A549 (cell line): ENCODE measurements around the gene EPHB4. TPM values are rescaled to one million over a fixed set of nuclear protein-coding genes. Genes with fewer than 3 reads are reported as not detected.

Source experiments
- ATAC-seq, 2 experiments: fragments of 200-7000 bp in 1 of 2; fragments of >200 bp in 1 of 2; cut with Nextera tagmentation in 1 of 2; cut with Tn5 transposase in 1 of 2; 3 replicates each; pipeline versions ENCODE4 v1.8.0 to v1.9.1; 2018 to 2020; ENCODE audit warnings: mild to moderate bottlenecking in 1 of 2, moderate library complexity in 1 of 2
- CTCF ChIA-PET: fragments of 300-600 bp; sonication (Branson Sonifier 250); formaldehyde crosslinking; extraction: SDS; loops from one replicate; lab custom pipeline; 2021; ENCODE audit warnings: antibody characterized with exemption, inconsistent platforms; lab: Yijun Ruan, JAX
- POLR2A ChIA-PET: fragments of 350-600 bp; formaldehyde crosslinking; extraction: SDS; loops from one replicate; lab custom pipeline; 2021; ENCODE audit warnings: antibody characterized with exemption, inconsistent platforms; lab: Yijun Ruan, JAX
- DNase-seq, 2 experiments: peaks; one replicate each; pipeline versions ENCODE4 v3.0.0 to v3.0.0-alpha.2; 2011 to 2016; ENCODE audit warnings: low read depth in 1 of 2, low spot score in 1 of 2
- FAIRE-seq: peaks from 2 replicates; lab custom pipeline; 2011; peaks lifted over from hg19 to GRCh38; lab: Jason Lieb, UNC
- H3K27ac ChIP-seq, 2 experiments: fragments of >200 bp; sonication (Bioruptor Twin); formaldehyde crosslinking; 3 replicates each; pipeline ENCODE4 v1.5.1; 2016 to 2017
- H3K4me1 ChIP-seq: fragments of >200 bp; sonication (Bioruptor Twin); formaldehyde crosslinking; 3 replicates; pipeline ENCODE4 v1.6.1; 2016
- H3K4me2 ChIP-seq: fragments of >200 bp; sonication (Bioruptor Twin); formaldehyde crosslinking; 3 replicates; pipeline ENCODE4 v1.6.1; 2016
- H3K4me3 ChIP-seq: fragments of >200 bp; sonication (Bioruptor Twin); formaldehyde crosslinking; 3 replicates; pipeline ENCODE4 v1.5.1; 2016
- H3K9me3 ChIP-seq: fragments of >200 bp; sonication (Bioruptor Twin); formaldehyde crosslinking; 3 replicates; pipeline ENCODE4 v1.6.1; 2016
- CBX2 ChIP-seq: fragments of 200-600 bp; sonication (generic); IDR thresholded peaks from 2 replicates; pipeline ENCODE4 v1.6.1; 2016; ENCODE audit warnings: low read depth, mild to moderate bottlenecking, borderline replicate concordance
- CEBPB ChIP-seq, 2 experiments: fragments of >200 bp in 1 of 2; sonication (Bioruptor Twin) in 1 of 2; formaldehyde crosslinking in 1 of 2; IDR thresholded peaks; 2 replicates each; pipeline ENCODE4 v1.6.1; 2012 to 2016
- CHD4 ChIP-seq: fragments of 200-600 bp; sonication (generic); IDR thresholded peaks from 2 replicates; pipeline ENCODE4 v1.6.1; 2016; ENCODE audit warnings: antibody characterized with exemption, mild to moderate bottlenecking, borderline replicate concordance
- ESRRA ChIP-seq: fragments of 150-350 bp; IDR thresholded peaks from 2 replicates; pipeline ENCODE4 v1.6.1; 2014; ENCODE audit warnings: mild to moderate bottlenecking, low read length, borderline replicate concordance
- HDAC2 ChIP-seq: fragments of 200-600 bp; sonication (generic); IDR thresholded peaks from 2 replicates; pipeline ENCODE4 v1.6.1; 2016
- HEYL ChIP-seq: fragments of 250-450 bp; sonication (Bioruptor Pico); IDR thresholded peaks from 2 replicates; pipeline ENCODE4 v1.8.0; 2021; ENCODE audit warnings: mild to moderate bottlenecking, moderate library complexity
- HOXA7 ChIP-seq: fragments of 250-450 bp; sonication (Bioruptor Pico); IDR thresholded peaks from 2 replicates; pipeline ENCODE4 v1.5.0; 2020; ENCODE audit warnings: mild to moderate bottlenecking, moderate library complexity
- HOXB13 ChIP-seq: fragments of 250-450 bp; sonication (Bioruptor Pico); IDR thresholded peaks from 2 replicates; pipeline ENCODE4 v1.5.0; 2020; ENCODE audit warnings: low read depth, mild to moderate bottlenecking, moderate library complexity
- JUN ChIP-seq, 2 experiments: fragments of >200 bp; sonication (Bioruptor Twin); formaldehyde crosslinking; IDR thresholded peaks; 2 replicates in 1 of 2; 3 replicates in 1 of 2; pipeline ENCODE4 v1.6.1; 2016 to 2017
- KDM1A ChIP-seq: fragments of 200-600 bp; sonication (generic); IDR thresholded peaks from 2 replicates; pipeline ENCODE4 v1.6.1; 2016; ENCODE audit warnings: low read depth, mild to moderate bottlenecking
- KDM5A ChIP-seq: fragments of 200-600 bp; sonication (generic); IDR thresholded peaks from 2 replicates; pipeline ENCODE4 v1.6.1; 2016; ENCODE audit warnings: antibody characterized with exemption, mild to moderate bottlenecking
- MAZ ChIP-seq: fragments of 150-350 bp; IDR thresholded peaks from 2 replicates; pipeline ENCODE4 v1.6.1; 2014; ENCODE audit warnings: antibody characterized with exemption, low read depth, low read length, borderline replicate concordance
- MYC ChIP-seq: IDR thresholded peaks from 2 replicates; pipeline ENCODE4 v1.6.1; 2012; ENCODE audit warnings: mild to moderate bottlenecking, inconsistent platforms, low read length, improper control_type of control experiment, borderline replicate concordance
- NPAS2 ChIP-seq: fragments of 250-450 bp; sonication (Bioruptor Pico); IDR thresholded peaks from 2 replicates; pipeline ENCODE4 v1.8.0; 2022; ENCODE audit warnings: mild to moderate bottlenecking, moderate library complexity, borderline replicate concordance
- RAD21 ChIP-seq, 2 experiments: fragments of >200 bp in 1 of 2; sonication (Bioruptor Twin) in 1 of 2; formaldehyde crosslinking in 1 of 2; IDR thresholded peaks in 1 of 2; conservative IDR thresholded peaks in 1 of 2; 2 replicates in 1 of 2; 3 replicates in 1 of 2; pipeline ENCODE4 v1.6.1; 2012 to 2018; ENCODE audit warnings: inconsistent platforms in 1 of 2
- RFX5 ChIP-seq: fragments of 450-650 bp; IDR thresholded peaks from 2 replicates; pipeline ENCODE4 v1.7.1; 2014; ENCODE audit warnings: antibody characterized with exemption, mild to moderate bottlenecking, moderate library complexity
- SREBF2 ChIP-seq: fragments of 450-650 bp; IDR thresholded peaks from 2 replicates; pipeline ENCODE4 v1.6.1; 2014; ENCODE audit warnings: mild to moderate bottlenecking, moderate library complexity
- ZFP36 ChIP-seq: fragments of 450-650 bp; IDR thresholded peaks from 2 replicates; pipeline ENCODE4 v1.6.1; 2014; ENCODE audit warnings: borderline replicate concordance; ENCODE audit not compliant: partially characterized antibody
- ZSCAN20 ChIP-seq: fragments of 250-450 bp; sonication (Bioruptor Pico); IDR thresholded peaks from 2 replicates; pipeline ENCODE4 v1.8.0; 2022; ENCODE audit warnings: mild to moderate bottlenecking, moderate library complexity
- WGBS: methylation state at CpG from one replicate; pipeline ENCODE4 v1.1.6; 2017; ENCODE audit errors: missing lambda C conversion rate; 5-methylcytosine and 5-hydroxymethylcytosine counted together
- polyA plus RNA-seq, 4 experiments: library from polyadenylated mRNA; depleted of rRNA in 3 of 4; stranded (reverse); fragments of >200 nt; fragmentation: RNase III in 1 of 4; extraction: RNeasy Plus Mini Kit Qiagen cat#74134 plus additional on column Dnase treatment in 1 of 4; gene quantifications; 2 replicates in 3 of 4; 3 replicates in 1 of 4; pipeline ENCODE4 v1.2.3, GENCODE V29; 2011 to 2017
- TF ChIP-seq, protein P1 (sequence below): fragments of >200 bp; sonication (Bioruptor Twin); formaldehyde crosslinking; IDR thresholded peaks from 3 replicates; pipeline ENCODE4 v1.5.1; 2016
- TF ChIP-seq, protein P2 (sequence below): IDR thresholded peaks from 2 replicates; pipeline ENCODE4 v1.6.1; 2012
- TF ChIP-seq, protein P3 (sequence below): IDR thresholded peaks from 2 replicates; pipeline ENCODE4 v1.6.1; 2012; ENCODE audit warnings: low read depth, borderline replicate concordance

EPHB4 gene
- polyA plus RNA-seq, 2 of the 4 experiments (the other 2 are of a cell fraction) = 30.4 to 40.5 TPM

DNA sequence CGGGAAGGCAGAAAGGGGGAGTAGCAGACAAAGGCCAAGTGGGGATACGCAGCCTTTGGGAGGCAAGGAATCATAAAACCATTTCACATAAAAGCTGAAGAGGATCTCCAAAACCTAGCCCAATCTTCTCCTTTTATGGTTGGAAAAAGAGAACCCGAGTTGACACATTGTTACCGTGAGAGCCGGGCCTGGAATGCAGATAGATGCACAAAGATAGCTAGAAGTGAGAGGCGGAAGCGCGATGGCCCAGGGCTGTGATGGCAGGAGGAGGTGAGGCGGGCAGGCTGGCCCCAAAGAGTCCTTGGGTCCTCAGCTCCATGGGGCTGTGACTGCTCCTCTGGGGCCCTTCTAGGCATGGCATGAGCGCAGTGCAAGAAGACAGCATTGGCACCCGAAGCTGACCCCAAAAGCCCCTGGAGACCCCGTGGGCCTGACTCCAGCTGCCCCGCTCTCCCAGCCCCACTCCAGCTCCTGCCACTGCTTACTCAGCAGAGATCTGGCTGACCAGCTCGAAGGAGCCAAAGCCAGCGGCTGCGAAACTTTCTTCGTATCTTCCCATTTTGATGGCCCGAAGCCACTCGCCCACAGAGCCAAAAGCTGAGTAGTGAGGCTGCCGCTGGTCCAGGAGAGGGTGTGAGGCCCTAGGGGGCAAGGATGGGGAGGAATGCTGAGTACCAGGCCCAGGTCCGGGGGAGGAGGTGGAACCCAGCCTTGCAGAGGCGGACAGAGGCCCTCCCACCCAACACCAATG lies 22.5 kb downstream of the EPHB4 start:
- H3K4me2 ChIP-seq = no peak overlapping the region
- no peak for TF ChIP-seq ZSCAN20 (CRISPR knock-in tag)
- WGBS = 96% methylated on average over 20 of the region's 22 CpGs
- H3K9me3 ChIP-seq = no peaks in the 10 kb centered on the region
- FAIRE-seq = no peak
- DNase-seq = no peak
- POLR2A ChIA-PET = no interaction called here
- no peak for ATAC-seq
- H3K4me3 ChIP-seq = no peak overlapping the region
- H3K4me1 ChIP-seq = peaks cover 43% of the 10 kb centered on the region
- H3K27ac ChIP-seq = 0 out of 6 replicates have a peak overlapping the region, but pooled peaks of 1 of the 2 experiments have one; percentile 26
- CTCF ChIA-PET = interaction anchor here (0.7 to 16.8 kb wide), 7 partner anchors 9 to 128 kb away, joined by 3 to 317 read pairs (median 4); partner anchors contain the start of genes EPHB4, EPO, POP7 and SLC12A9

DNA sequence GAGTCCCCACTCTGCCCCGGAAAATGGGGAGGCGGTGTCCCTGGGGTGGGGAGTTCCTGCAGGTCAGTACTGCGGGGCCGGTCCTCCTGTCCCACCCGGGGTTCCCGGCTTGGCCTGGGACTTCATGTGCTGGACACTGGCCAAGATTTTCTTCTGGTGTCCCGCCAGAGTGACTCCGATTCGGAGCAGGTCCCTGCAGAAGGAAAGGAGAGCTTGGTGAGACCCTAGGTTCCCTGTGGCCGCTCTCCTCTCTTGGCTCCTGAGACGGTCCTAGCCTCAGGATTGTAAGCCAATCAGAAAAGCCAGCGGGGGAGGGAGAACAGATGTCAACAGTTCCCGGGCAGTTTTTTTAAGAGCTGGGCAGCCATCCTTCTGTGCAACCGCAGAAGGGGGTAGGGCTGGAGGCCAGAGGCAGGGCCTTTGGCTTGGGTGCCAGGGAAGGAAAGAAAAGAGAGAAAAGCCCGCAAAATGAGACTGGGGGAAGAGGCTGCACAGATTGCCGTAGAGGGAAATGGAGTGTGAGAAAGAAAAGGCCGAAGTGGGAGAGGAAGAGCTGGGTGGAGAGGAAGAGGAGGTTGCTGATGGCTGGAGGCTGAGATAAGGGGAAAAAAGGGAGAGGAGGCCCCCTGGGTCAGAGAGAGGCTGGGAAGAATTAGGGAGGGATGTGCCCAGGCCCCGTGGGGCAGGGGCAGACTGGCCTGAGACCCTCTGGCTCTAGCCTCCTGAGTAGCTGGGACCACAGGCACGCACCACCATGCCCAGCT lies 23.7 kb downstream of the EPHB4 start:
- ATAC-seq (peak; percentile 35 to 74; a peak in 4 of 6 replicates), FAIRE-seq (no peak)
- ChIA-PET POLR2A (interaction anchor here (0.7 to 3.3 kb wide), 4 partner anchors 24 to 375 kb away, joined by 3 to 26 read pairs (median 3); partner anchors contain the start of genes EPHB4, SLC12A9, UFSP1 and ZCWPW1), CTCF (interaction anchor here (0.7 to 16.8 kb wide), 9 partner anchors 8 to 99 kb away, joined by 3 to 317 read pairs (median 6); partner anchors contain the start of genes EPHB4, EPO, POP7 and SLC12A9)
- no peak overlapping the region for H3K4me3 ChIP-seq
- no peaks in the 10 kb centered on the region for H3K9me3 ChIP-seq
- WGBS = 46% methylated on average over 15 of the region's 19 CpGs
- H3K27ac ChIP-seq = peak overlapping the region; percentile 83 to 95
- TF ChIP-seq, protein P1, sequence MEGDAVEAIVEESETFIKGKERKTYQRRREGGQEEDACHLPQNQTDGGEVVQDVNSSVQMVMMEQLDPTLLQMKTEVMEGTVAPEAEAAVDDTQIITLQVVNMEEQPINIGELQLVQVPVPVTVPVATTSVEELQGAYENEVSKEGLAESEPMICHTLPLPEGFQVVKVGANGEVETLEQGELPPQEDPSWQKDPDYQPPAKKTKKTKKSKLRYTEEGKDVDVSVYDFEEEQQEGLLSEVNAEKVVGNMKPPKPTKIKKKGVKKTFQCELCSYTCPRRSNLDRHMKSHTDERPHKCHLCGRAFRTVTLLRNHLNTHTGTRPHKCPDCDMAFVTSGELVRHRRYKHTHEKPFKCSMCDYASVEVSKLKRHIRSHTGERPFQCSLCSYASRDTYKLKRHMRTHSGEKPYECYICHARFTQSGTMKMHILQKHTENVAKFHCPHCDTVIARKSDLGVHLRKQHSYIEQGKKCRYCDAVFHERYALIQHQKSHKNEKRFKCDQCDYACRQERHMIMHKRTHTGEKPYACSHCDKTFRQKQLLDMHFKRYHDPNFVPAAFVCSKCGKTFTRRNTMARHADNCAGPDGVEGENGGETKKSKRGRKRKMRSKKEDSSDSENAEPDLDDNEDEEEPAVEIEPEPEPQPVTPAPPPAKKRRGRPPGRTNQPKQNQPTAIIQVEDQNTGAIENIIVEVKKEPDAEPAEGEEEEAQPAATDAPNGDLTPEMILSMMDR = no peak
- no peak for TF ChIP-seq ESRRA
- TF ChIP-seq RFX5 = peak; percentile 98
- TF ChIP-seq, all 56 proteins: peak for 1
- DNase-seq = peak; percentile 76 to 78
- Histone ChIP-seq H3K4me1 (peaks cover 53% of the 10 kb centered on the region), H3K4me2 (peak overlapping the region; percentile 75)

DNA sequence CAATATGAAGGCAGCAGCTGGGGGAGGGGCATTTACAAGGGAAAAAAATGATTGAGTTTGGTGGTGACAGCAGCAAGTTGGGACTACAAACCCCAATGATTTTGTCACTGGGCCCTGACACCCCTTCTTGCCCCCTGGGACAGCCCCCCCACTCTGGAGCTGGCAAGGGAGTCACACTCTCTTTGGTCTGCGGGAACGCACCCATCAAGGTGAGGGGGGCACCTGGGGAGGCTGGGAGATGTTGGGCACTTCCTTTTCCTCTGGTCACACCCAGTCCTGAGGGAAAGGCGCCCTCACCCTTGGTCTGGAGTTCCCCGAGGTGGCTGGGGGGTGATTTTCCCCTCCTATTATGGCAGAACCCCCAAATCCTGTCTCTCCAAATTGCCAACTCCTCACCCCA lies 24.4 kb downstream of the EPHB4 start:
- WGBS = 55% methylated on average over 4 of the region's 4 CpGs
- Histone ChIP-seq H3K9me3 (no peaks in the 10 kb centered on the region), H3K27ac (peak overlapping the region; percentile 83 to 95), H3K4me1 (peaks cover 53% of the 10 kb centered on the region)
- FAIRE-seq = no peak
- TF ChIP-seq CEBPB (IDR thresholded peaks at IDR 0.05) (no peak), ZFP36 (no peak), NPAS2 (CRISPR knock-in tag) (no peak), KDM1A (no peak)
- TF ChIP-seq, all 56 proteins: peak for 0
- ATAC-seq (no peak; a peak in 1 of 6 replicates), DNase-seq (no peak)
- POLR2A ChIA-PET = interaction anchor here (1.0 to 3.3 kb wide), 4 partner anchors 8 to 87 kb away, joined by 3 to 26 read pairs (median 8); partner anchors contain the start of genes EPHB4, SLC12A9 and UFSP1
- CTCF ChIA-PET = interaction anchor here (1.4 to 16.8 kb wide), 6 partner anchors 14 to 98 kb away, joined by 3 to 317 read pairs (median 44); partner anchors contain the start of genes EPHB4, EPO, POP7 and SLC12A9
- peak overlapping the region; percentile 75 for H3K4me2 ChIP-seq
- H3K4me3 ChIP-seq = no peak overlapping the region

DNA sequence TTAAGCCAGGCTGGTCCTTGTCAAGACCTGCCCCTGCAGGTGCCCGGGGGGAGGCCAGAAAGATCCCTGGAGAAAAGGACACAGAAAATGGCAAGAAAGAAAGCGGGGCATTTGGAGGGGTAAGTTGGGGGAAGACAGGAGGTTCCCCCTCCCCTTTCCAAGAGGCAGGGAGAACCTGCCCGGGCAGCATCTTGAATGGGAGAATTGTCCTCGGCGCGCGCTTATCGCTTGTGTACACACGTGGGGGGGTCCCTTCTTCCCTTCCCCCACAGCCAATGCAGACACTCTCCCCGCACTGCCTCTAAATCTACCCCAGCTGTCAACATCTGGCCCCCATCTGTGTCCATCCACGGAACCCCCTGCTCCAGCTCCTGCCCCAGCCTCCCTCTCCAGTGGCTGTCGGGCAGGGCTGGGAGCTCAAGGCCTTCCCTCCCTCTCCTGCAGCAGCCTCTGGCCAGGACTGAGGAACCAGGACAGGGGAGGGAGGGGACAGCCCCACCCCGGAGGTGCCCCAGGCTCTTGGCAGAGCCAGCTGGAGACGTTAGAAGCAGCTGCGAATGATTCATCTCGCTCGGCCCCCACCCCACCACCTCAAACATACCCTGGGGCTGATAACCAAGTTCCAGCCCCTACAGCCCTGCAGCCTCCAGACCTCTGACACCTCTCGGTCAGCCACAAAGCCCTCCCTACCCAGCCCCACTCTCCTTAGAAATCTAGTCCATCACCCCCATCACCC lies 25.3 kb downstream of the EPHB4 start:
- peaks cover 53% of the 10 kb centered on the region for H3K4me1 ChIP-seq
- ATAC-seq (peak; percentile 78 to 83), FAIRE-seq (no peak), DNase-seq (peak; percentile 89 to 94)
- CTCF ChIA-PET = interaction anchor here (0.9 to 16.8 kb wide), 12 partner anchors 9 to 679 kb away, joined by 3 to 317 read pairs (median 12); partner anchors contain the start of genes EPHB4, EPO, POP7 and SLC12A9
- peak overlapping the region; percentile 75 for H3K4me2 ChIP-seq
- no peaks in the 10 kb centered on the region for H3K9me3 ChIP-seq
- H3K4me3 ChIP-seq = no peak overlapping the region
- WGBS = 19% methylated on average over 15 of the region's 18 CpGs
- POLR2A ChIA-PET = interaction anchor here (0.5 to 3.3 kb wide), 10 partner anchors 9 to 88 kb away, joined by 3 to 26 read pairs (median 4); partner anchors contain the start of genes EPHB4, SLC12A9, SRRT and UFSP1
- peak overlapping the region; percentile 83 to 95 for H3K27ac ChIP-seq
- TF ChIP-seq CEBPB (IDR thresholded peaks at IDR 0.05) = no peak
- no peak for TF ChIP-seq HOXA7 (CRISPR knock-in tag)
- TF ChIP-seq RFX5 = no peak
- TF ChIP-seq CHD4 = no peak
- TF ChIP-seq CBX2 = no peak
- TF ChIP-seq HDAC2 = no peak
- no peak for TF ChIP-seq KDM5A
- TF ChIP-seq, protein P2, sequence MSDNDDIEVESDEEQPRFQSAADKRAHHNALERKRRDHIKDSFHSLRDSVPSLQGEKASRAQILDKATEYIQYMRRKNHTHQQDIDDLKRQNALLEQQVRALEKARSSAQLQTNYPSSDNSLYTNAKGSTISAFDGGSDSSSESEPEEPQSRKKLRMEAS = peak; percentile 65; the same call in 1 of the 2 replicates
- TF ChIP-seq SREBF2 = no peak
- peak; percentile 1 to 17; a peak in 1 of 5 replicates for TF ChIP-seq RAD21 (conservative IDR thresholded peaks at IDR 0.05 in 1 of 2, IDR thresholded peaks at IDR 0.05 in 1 of 2)
- no peak for TF ChIP-seq MAZ
- TF ChIP-seq, protein P3, sequence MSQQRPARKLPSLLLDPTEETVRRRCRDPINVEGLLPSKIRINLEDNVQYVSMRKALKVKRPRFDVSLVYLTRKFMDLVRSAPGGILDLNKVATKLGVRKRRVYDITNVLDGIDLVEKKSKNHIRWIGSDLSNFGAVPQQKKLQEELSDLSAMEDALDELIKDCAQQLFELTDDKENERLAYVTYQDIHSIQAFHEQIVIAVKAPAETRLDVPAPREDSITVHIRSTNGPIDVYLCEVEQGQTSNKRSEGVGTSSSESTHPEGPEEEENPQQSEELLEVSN = no peak
- no peak for TF ChIP-seq HEYL (CRISPR knock-in tag)
- no peak for TF ChIP-seq KDM1A
- TF ChIP-seq HOXB13 (CRISPR knock-in tag) = no peak
- TF ChIP-seq JUN (IDR thresholded peaks at IDR 0.05) = peak; percentile 65 to 83; a peak in 3 of 5 replicates
- TF ChIP-seq MYC = no peak
